Pancreas (tissue), 10 donors: ENCODE measurements around the gene PCSK4. TPM values are rescaled to one million over a fixed set of nuclear protein-coding genes. Genes with fewer than 3 reads are reported as not detected.
A peak's percentile ranks its signal among the peaks of the same experiment; 100 is the strongest.

Experiments used
- ATAC-seq, 4 donors: fragments of 200-7000 bp; cut with Tn5 transposase; one replicate each; pipeline versions ENCODE4 v1.8.0 to v1.9.1; 2020; ENCODE audit warnings: mild to moderate bottlenecking in 4 of 4, moderate library complexity in 4 of 4
- DNase-seq, 6 donors: peaks; one replicate each; pipeline ENCODE4 v3.0.0-alpha.2; 2020
- FAIRE-seq: peaks from 2 replicates; lab custom pipeline; 2012; peaks lifted over from hg19 to GRCh38; lab: Jason Lieb, UNC
- H3K27ac ChIP-seq, 4 donors: fragments of 200-600 bp; sonication (generic); 1 replicate in 3 of 4; 2 replicates in 1 of 4; pipeline versions ENCODE4 v1.5.0 to v1.8.0; 2020
- H3K27me3 ChIP-seq, 4 donors: fragments of 200-600 bp; one replicate each; pipeline ENCODE4 v1.8.0; 2021
- H3K36me3 ChIP-seq, 3 donors: fragments of 200-600 bp; sonication (generic) in 1 of 3; one replicate each; pipeline versions ENCODE4 v1.5.0 to v1.8.0; 2020 to 2021
- H3K4me1 ChIP-seq, 3 donors: fragments of 200-600 bp; one replicate each; pipeline ENCODE4 v1.8.0; 2021
- H3K4me3 ChIP-seq, 4 donors: fragments of 200-600 bp; sonication (generic) in 2 of 4; one replicate each; pipeline versions ENCODE4 v1.5.0 to v1.8.0; 2020 to 2021
- H3K9me3 ChIP-seq, 4 donors: fragments of 200-600 bp; one replicate each; pipeline ENCODE4 v1.8.0; 2021
- WGBS, 2 donors: extraction: QIAGEN DNeasy Blood & Tissue Kit; methylation state at CpG; one replicate each; pipeline ENCODE4 v1.1.7; 2013; 5-methylcytosine and 5-hydroxymethylcytosine counted together
- intact Hi-C, 3 donors: fragments of 100-400 bp; cut with DNase I; formaldehyde crosslinking; loops; one replicate each; pipeline versions ENCODE4 v1.11.1 to v1.14.2; 2022
- polyA plus RNA-seq, 2 donors: library from polyadenylated mRNA; stranded (reverse); fragments of 200-250 nt; gene quantifications; one replicate each; pipeline ENCODE4 v1.2.3, GENCODE V29; 2013
- total RNA-seq, 6 donors: library from RNA; stranded (reverse); fragmentation: NEBNext Ultra II Directional in 4 of 6; extraction: Animal tissue kit (Norgen Biotek cat#: 25700) in 4 of 6; gene quantifications; one replicate each; pipeline versions ENCODE4 v1.2.1 to v1.2.4, GENCODE V29; 2021 to 2023
- TF ChIP-seq, protein P1 (sequence below), 4 donors: fragments of 200-600 bp; sonication (generic) in 3 of 4; IDR thresholded peaks; one replicate each; pipeline versions ENCODE4 v1.5.0 to v1.8.0; 2021; ENCODE audit warnings: antibody characterized with exemption in 4 of 4
- donor health status: healthy with polysubstance abuse.
- donor health status: DM: no; HTN: no; CAD: no; lungs with moderate emphysema.
- donor health status: DM: no; HTN: no; CAD: no.
- donor health status: control.
- donor health status: control.
- donor health status: Bipolar disorder and iron deficiency.
- donor health status: DM: yes; HTN: yes; CAD: no.
- donor health status: DM: no; HTN: no; CAD: no.
- donor health status: DM: no; HTN: no; CAD: no.
- donor health status: DM: yes; HTN: yes; CAD: no.

PCSK4 gene
- total and polyA plus RNA-seq, 8 donors: 1.5 to 11.5 (median 2.4) TPM

DNA sequence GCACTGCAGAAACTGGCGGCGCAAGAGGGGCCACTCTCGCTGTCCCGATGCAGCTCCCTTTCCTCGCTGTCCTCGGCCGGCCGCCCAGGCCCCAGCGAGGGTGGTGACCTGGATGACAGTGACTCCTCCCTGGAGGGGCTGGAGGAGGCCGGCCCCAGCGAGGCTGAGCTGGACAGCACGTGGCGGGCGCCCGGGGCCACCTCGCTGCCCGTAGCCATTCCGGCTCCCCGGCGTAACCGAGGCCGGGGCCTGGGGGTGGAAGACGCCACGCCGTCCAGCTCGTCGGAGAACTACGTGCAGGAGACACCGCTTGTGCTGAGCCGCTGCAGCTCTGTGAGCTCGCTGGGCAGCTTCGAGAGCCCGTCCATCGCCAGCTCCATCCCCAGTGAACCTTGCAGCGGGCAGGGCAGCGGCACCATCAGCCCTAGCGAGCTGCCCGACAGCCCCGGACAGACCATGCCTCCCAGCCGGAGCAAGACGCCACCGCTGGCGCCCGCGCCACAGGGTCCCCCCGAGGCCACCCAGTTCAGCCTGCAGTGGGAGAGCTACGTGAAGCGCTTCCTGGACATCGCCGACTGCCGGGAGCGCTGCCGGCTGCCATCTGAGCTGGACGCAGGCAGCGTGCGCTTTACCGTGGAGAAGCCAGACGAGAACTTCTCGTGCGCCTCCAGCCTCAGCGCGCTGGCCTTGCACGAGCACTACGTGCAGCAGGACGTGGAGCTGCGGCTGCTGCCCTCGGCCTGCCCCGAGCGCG is 23.5 kb downstream of the PCSK4 start:
- H3K4me1 ChIP-seq: peaks cover 16 to 35% (median 35%) of the 10 kb centered on the region in 3 donors
- FAIRE-seq (no peak), ATAC-seq (no peak), DNase-seq (peak in 3 of 6 donors; percentile 18 to 82 (median 30))
- peaks cover 0 to 17% (median 5%) of the 10 kb centered on the region in 4 donors for H3K27me3 ChIP-seq
- H3K4me3 ChIP-seq: no peak overlapping the region
- TF ChIP-seq, protein P1, sequence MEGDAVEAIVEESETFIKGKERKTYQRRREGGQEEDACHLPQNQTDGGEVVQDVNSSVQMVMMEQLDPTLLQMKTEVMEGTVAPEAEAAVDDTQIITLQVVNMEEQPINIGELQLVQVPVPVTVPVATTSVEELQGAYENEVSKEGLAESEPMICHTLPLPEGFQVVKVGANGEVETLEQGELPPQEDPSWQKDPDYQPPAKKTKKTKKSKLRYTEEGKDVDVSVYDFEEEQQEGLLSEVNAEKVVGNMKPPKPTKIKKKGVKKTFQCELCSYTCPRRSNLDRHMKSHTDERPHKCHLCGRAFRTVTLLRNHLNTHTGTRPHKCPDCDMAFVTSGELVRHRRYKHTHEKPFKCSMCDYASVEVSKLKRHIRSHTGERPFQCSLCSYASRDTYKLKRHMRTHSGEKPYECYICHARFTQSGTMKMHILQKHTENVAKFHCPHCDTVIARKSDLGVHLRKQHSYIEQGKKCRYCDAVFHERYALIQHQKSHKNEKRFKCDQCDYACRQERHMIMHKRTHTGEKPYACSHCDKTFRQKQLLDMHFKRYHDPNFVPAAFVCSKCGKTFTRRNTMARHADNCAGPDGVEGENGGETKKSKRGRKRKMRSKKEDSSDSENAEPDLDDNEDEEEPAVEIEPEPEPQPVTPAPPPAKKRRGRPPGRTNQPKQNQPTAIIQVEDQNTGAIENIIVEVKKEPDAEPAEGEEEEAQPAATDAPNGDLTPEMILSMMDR (IDR thresholded peaks at IDR 0.05): no peak
- H3K9me3 ChIP-seq: no peaks in the 10 kb centered on the region
- no peak overlapping the region for H3K27ac ChIP-seq
- WGBS, 2 donors: 27 to 31% methylated on average over 64 to 70 of the region's 70 CpGs
- no peaks in the 10 kb centered on the region for H3K36me3 ChIP-seq
- intact Hi-C loops: no loop called here

DNA sequence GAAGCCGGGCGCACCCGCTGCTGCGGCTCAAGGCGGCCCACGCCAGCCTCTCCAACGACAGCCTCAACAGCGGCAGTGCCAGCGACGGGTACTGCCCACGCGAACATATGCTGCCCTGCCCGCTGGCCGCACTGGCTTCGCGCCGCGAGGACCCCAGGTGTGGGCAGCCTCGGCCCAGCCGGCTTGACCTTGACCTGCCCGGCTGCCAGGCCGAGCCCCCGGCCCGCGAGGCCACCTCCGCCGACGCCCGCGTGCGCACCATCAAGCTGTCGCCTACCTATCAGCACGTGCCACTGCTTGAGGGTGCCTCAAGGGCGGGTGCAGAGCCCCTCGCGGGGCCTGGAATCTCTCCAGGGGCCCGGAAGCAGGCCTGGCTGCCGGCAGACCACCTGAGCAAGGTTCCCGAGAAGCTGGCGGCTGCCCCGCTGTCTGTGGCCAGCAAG is 24.1 kb downstream of the PCSK4 start:
- no peaks in the 10 kb centered on the region for H3K9me3 ChIP-seq
- H3K27me3 ChIP-seq: peaks cover 0 to 11% (median 5%) of the 10 kb centered on the region in 4 donors
- 27 to 30% methylated on average over 37 to 41 of the region's 41 CpGs for WGBS, 2 donors
- H3K4me3 ChIP-seq: peak overlapping the region in 1 of 4 donors; percentile 3
- TF ChIP-seq, protein P1 (IDR thresholded peaks at IDR 0.05): no peak
- peaks cover 13 to 32% (median 30%) of the 10 kb centered on the region in 3 donors for H3K4me1 ChIP-seq
- no peak overlapping the region for H3K27ac ChIP-seq
- H3K36me3 ChIP-seq: no peaks in the 10 kb centered on the region
- intact Hi-C loops: no loop called here
- DNase-seq (peak in 1 of 6 donors; percentile 59), FAIRE-seq (no peak), ATAC-seq (no peak)

DNA sequence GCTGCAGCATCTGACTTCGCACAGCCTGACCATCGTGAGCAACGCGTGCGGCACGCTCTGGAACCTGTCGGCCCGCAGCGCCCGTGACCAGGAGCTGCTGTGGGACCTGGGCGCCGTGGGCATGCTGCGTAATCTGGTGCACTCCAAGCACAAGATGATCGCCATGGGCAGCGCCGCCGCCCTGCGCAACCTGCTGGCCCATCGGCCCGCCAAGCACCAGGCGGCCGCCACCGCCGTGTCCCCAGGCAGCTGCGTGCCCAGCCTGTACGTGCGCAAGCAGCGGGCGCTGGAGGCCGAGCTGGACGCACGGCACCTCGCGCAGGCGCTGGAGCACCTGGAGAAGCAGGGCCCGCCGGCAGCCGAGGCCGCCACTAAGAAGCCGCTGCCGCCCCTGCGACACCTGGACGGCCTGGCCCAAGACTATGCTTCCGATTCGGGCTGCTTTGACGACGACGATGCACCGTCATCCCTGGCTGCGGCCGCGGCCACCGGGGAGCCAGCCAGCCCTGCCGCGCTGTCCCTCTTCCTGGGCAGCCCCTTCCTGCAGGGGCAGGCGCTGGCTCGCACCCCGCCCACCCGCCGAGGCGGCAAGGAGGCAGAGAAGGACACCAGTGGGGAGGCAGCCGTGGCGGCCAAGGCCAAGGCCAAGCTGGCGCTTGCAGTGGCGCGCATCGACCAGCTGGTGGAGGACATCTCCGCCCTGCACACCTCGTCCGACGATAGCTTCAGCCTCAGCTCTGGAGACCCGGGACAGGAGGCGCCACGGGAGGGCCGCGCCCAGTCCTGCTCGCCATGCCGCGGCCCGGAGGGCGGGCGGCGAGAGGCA is 24.7 kb downstream of the PCSK4 start:
- ATAC-seq: peak; percentile 39 to 76 (median 58)
- intact Hi-C loops: no loop called here
- FAIRE-seq: no peak
- Histone ChIP-seq H3K36me3 (no peaks in the 10 kb centered on the region), H3K27ac (no peak overlapping the region), H3K4me1 (peaks cover 8 to 26% (median 24%) of the 10 kb centered on the region in 3 donors), H3K4me3 (peak overlapping the region in 1 of 4 donors; percentile 3), H3K9me3 (no peaks in the 10 kb centered on the region), H3K27me3 (peaks cover 0 to 9% (median 5%) of the 10 kb centered on the region in 4 donors)
- DNase-seq: peak in 4 of 6 donors; percentile 33 to 88 (median 56)
- WGBS, 2 donors: 33 to 35% methylated on average over 61 to 83 of the region's 83 CpGs
- TF ChIP-seq, protein P1 (IDR thresholded peaks at IDR 0.05): peak in 2 of 4 donors; percentile 20 to 26

DNA sequence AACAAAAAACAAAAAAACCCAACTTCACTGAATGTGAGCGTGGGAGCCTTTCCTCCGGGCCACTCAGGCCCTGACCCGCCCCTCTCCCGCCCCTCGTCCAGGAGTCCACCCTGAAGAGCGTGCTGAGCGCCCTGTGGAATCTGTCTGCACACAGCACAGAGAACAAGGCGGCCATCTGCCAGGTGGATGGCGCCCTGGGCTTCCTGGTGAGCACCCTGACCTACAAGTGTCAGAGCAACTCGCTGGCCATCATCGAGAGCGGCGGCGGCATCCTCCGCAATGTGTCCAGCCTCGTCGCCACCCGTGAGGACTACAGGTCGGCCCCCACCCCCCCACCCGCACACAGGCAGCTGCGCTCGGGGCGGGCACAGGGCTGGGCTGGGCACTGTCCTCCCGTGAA is 28.3 kb downstream of the PCSK4 start:
- no peak overlapping the region for H3K4me3 ChIP-seq
- intact Hi-C loops: no loop called here
- H3K36me3 ChIP-seq: no peaks in the 10 kb centered on the region
- H3K27me3 ChIP-seq: peaks cover 0 to 10% (median 5%) of the 10 kb centered on the region in 4 donors
- no peak overlapping the region for H3K27ac ChIP-seq
- DNase-seq: no peak
- FAIRE-seq: no peak
- TF ChIP-seq, protein P1 (IDR thresholded peaks at IDR 0.05): no peak
- H3K9me3 ChIP-seq: no peaks in the 10 kb centered on the region
- no peak for ATAC-seq
- WGBS, 2 donors: 94 to 95% methylated on average over 21 to 24 of the region's 24 CpGs
- peaks cover 0 to 3% (median 0%) of the 10 kb centered on the region in 3 donors for H3K4me1 ChIP-seq
